ENCODE measurements around the gene KIF16B. TPM values are rescaled to one million over a fixed set of nuclear protein-coding genes. Genes with fewer than 3 reads are reported as not detected.
A peak's percentile ranks its signal among the peaks of the same experiment; 100 is the strongest.

Gene KIF16B, protein sequence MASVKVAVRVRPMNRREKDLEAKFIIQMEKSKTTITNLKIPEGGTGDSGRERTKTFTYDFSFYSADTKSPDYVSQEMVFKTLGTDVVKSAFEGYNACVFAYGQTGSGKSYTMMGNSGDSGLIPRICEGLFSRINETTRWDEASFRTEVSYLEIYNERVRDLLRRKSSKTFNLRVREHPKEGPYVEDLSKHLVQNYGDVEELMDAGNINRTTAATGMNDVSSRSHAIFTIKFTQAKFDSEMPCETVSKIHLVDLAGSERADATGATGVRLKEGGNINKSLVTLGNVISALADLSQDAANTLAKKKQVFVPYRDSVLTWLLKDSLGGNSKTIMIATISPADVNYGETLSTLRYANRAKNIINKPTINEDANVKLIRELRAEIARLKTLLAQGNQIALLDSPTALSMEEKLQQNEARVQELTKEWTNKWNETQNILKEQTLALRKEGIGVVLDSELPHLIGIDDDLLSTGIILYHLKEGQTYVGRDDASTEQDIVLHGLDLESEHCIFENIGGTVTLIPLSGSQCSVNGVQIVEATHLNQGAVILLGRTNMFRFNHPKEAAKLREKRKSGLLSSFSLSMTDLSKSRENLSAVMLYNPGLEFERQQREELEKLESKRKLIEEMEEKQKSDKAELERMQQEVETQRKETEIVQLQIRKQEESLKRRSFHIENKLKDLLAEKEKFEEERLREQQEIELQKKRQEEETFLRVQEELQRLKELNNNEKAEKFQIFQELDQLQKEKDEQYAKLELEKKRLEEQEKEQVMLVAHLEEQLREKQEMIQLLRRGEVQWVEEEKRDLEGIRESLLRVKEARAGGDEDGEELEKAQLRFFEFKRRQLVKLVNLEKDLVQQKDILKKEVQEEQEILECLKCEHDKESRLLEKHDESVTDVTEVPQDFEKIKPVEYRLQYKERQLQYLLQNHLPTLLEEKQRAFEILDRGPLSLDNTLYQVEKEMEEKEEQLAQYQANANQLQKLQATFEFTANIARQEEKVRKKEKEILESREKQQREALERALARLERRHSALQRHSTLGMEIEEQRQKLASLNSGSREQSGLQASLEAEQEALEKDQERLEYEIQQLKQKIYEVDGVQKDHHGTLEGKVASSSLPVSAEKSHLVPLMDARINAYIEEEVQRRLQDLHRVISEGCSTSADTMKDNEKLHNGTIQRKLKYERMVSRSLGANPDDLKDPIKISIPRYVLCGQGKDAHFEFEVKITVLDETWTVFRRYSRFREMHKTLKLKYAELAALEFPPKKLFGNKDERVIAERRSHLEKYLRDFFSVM (N-terminal part only)
- total RNA-seq (2021; ENCODE audit: unreplicated experiment) (7.0 TPM), Bru-seq, nascent RNA (percentile 68 among the genes with signal in this experiment), BruChase-seq, experiment 1, labeled RNA remaining after a 6-hour chase (percentile 86 among the genes with signal in this experiment), BruChase-seq, experiment 2, labeled RNA remaining after a 2-hour chase (percentile 75 among the genes with signal in this experiment)
- polyA plus RNA-seq (2012), result 4.2 and 5.2 TPM in 2 replicates
- long read RNA-seq, partial matches to known transcripts, result 14 of 24 reads
- long read RNA-seq, other reads (novel, unspliced or antisense), result 10 of 24 reads

DNA sequence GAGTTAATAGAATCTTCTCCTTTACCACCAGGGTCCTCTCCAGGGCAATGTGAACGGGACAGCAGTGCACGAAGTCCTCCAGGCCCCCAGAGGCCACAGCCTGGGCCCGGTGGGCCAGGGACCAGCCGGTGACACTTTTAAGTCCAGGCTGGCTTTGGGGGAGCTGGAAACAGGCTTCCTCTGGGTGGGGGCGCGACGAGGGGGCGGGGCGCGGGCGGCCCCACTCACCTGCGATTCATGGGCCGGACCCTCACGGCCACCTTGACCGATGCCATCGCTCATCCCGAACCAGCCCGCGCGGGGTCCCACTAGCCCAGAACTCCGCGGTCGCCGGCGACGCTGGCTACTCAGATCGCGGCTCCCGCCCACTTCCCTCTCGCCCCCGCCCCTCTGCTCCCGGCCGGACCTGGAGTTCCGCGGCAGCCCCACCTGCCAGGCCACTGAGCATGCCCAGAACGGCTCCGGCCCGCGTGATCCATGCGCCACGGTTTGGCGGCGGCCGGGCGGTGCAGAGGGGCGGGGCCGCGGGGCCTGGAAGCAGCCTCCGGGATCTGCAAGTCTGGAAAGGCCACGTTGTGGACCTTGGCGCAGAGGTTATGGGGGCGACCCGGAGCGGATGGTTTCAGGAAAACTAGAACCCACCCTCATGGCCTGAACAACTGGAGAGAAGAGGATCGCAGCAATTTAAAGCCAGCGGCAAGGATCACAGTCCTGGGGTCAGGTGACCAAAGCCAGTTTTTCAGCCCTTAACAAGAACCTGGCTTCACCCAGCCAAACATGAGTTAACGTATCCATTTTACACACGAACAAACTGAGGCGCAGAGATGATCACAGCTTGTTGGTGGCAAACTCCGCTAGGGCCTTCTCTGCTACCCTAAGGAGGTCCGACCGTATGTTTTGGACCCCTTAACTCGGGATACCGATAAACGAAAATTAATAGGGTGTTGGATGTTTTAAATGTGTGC is at the start of gene KIF16B:
Gene KIF16B, minus strand, starts transcription at position 448 of the 965 bp plus-strand sequence. Its CDS starts 173 bp downstream, at position 275.
- peaks cover 24% of the 10 kb centered on the region for H3K79me2 ChIP-seq (ENCODE audit: insufficient read depth, low read length)
- peak; percentile 78 for ATAC-seq
- ChIA-PET POLR2A (interaction anchor here (0.7 kb wide), 1 partner anchor 804 kb away, joined by 3 read pairs; no protein-coding TSS in a partner anchor), CTCF (interaction anchor here (0.6 to 0.9 kb wide), 2 partner anchors 30 to 187 kb away, joined by 3 read pairs; no protein-coding TSS in a partner anchor), RAD21 (ENCODE audit: low non-redundant PET in 1 of 2, low total read pairs in 2 of 2, uncharacterized antibody in 2 of 2, unreplicated experiment in 2 of 2) (no interaction called here)
- peak within 1 kb of the TSS; percentile 69 for H3K27ac ChIP-seq (ENCODE audit: low read depth, low read length)
- H2AFZ ChIP-seq (ENCODE audit: low read depth, low read length, poor library complexity, severe bottlenecking), result peak within 1 kb of the TSS; percentile 77
- peak within 1 kb of the TSS; percentile 79 for H3K4me2 ChIP-seq (ENCODE audit: low read length)
- no peaks in the 10 kb centered on the region for H3K36me3 ChIP-seq (ENCODE audit: control insufficient read depth in 1 of 2, insufficient read depth in 2 of 2, low read length in 2 of 2)
- H3K27me3 ChIP-seq (ENCODE audit: insufficient read depth, low read length), result no peaks in the 10 kb centered on the region
- DNase-seq (ENCODE audit: low read depth, low spot score), result peak; percentile 78
- H3K9ac ChIP-seq (ENCODE audit: low read length), result peak within 1 kb of the TSS; percentile 79
- H3K4me3 ChIP-seq (replicated peaks in 1 of 2; ENCODE audit: low read depth in 1 of 2, low read length in 2 of 2), result peak within 1 kb of the TSS; percentile 72 to 95
- BruUV-seq (replicated peaks), result TSS peak; percentile 86
- H4K20me1 ChIP-seq (ENCODE audit: insufficient read depth), result no peaks in the 10 kb centered on the region
- intact Hi-C loops (cut with micrococcal nuclease), result loop anchor here (2.0 kb wide), 1 partner anchor 158 kb away; the partner anchor contains the start of gene SNRPB2
- H3K9me2 ChIP-seq (ENCODE audit: insufficient read depth), result no peaks in the 10 kb centered on the region
- peak; percentile 93 for TF ChIP-seq POLR2A (IDR thresholded peaks at IDR 0.05; ENCODE audit: borderline replicate concordance, extremely low read depth, insufficient read depth, insufficient read length)
- peak; percentile 83 for TF ChIP-seq EGR1 (IDR thresholded peaks at IDR 0.05; ENCODE audit: low read depth)
- TF ChIP-seq TCF7L2 (IDR thresholded peaks at IDR 0.05; ENCODE audit: borderline replicate concordance, extremely low read depth, insufficient read depth, insufficient read length), result peak; percentile 47
- TF ChIP-seq, protein P1, sequence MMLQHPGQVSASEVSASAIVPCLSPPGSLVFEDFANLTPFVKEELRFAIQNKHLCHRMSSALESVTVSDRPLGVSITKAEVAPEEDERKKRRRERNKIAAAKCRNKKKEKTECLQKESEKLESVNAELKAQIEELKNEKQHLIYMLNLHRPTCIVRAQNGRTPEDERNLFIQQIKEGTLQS (IDR thresholded peaks at IDR 0.05), result no peak
- TF ChIP-seq, protein P2, sequence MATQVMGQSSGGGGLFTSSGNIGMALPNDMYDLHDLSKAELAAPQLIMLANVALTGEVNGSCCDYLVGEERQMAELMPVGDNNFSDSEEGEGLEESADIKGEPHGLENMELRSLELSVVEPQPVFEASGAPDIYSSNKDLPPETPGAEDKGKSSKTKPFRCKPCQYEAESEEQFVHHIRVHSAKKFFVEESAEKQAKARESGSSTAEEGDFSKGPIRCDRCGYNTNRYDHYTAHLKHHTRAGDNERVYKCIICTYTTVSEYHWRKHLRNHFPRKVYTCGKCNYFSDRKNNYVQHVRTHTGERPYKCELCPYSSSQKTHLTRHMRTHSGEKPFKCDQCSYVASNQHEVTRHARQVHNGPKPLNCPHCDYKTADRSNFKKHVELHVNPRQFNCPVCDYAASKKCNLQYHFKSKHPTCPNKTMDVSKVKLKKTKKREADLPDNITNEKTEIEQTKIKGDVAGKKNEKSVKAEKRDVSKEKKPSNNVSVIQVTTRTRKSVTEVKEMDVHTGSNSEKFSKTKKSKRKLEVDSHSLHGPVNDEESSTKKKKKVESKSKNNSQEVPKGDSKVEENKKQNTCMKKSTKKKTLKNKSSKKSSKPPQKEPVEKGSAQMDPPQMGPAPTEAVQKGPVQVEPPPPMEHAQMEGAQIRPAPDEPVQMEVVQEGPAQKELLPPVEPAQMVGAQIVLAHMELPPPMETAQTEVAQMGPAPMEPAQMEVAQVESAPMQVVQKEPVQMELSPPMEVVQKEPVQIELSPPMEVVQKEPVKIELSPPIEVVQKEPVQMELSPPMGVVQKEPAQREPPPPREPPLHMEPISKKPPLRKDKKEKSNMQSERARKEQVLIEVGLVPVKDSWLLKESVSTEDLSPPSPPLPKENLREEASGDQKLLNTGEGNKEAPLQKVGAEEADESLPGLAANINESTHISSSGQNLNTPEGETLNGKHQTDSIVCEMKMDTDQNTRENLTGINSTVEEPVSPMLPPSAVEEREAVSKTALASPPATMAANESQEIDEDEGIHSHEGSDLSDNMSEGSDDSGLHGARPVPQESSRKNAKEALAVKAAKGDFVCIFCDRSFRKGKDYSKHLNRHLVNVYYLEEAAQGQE (IDR thresholded peaks at IDR 0.05; ENCODE audit: low read depth), result no peak
- no peak for TF ChIP-seq SRF (IDR thresholded peaks at IDR 0.05; ENCODE audit: low read depth)
- TF ChIP-seq POLR2AphosphoS5 (IDR thresholded peaks at IDR 0.05; ENCODE audit: low read depth, low read length), result peak; percentile 80
- peak; percentile 52; the same call in 1 of the 2 replicates for TF ChIP-seq SIN3A (IDR thresholded peaks at IDR 0.05; ENCODE audit: low read depth)
- TF ChIP-seq ZFX (IDR thresholded peaks at IDR 0.05), result peak; percentile 39; the same call in 1 of the 2 replicates
- TF ChIP-seq YY1 (IDR thresholded peaks at IDR 0.05; ENCODE audit: extremely low read depth, insufficient replicate concordance, low read depth, low read length), result peak; percentile 68
- no peak for TF ChIP-seq RAD21 (IDR thresholded peaks at IDR 0.05; ENCODE audit: low read depth)
- 0 out of 2 replicates have a peak, but pooled peaks have one; percentile 47 for TF ChIP-seq JUND (IDR thresholded peaks at IDR 0.05)
- peak; percentile 94 for TF ChIP-seq SP1 (IDR thresholded peaks at IDR 0.05; ENCODE audit: low read depth)
- TF ChIP-seq, protein P3, sequence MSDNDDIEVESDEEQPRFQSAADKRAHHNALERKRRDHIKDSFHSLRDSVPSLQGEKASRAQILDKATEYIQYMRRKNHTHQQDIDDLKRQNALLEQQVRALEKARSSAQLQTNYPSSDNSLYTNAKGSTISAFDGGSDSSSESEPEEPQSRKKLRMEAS (IDR thresholded peaks at IDR 0.05), result peak; percentile 81
- H3K4me1 ChIP-seq (ENCODE audit: control insufficient read depth in 1 of 2, insufficient read depth in 2 of 2, low read length in 2 of 2), result peaks cover 12 to 25% of the 10 kb centered on the region in 2 experiments; a peak in 3 of 4 replicates
- no peaks in the 10 kb centered on the region for H3K9me3 ChIP-seq (ENCODE audit: control insufficient read depth in 1 of 2, insufficient read depth in 1 of 2, low read depth in 1 of 2, low read length in 2 of 2)
